Transverse colon (tissue), 3 donors: Measurements from ENCODE around the gene SFXN1.
A peak's percentile ranks its signal among the peaks of the same experiment; 100 is the strongest.

Source experiments
- POLR2A ChIP-seq: fragments of 450-650 bp; IDR thresholded peaks from one replicate; pipeline ENCODE4 v1.6.1; 2016; ENCODE audit warnings: antibody characterized with exemption, mild to moderate bottlenecking, moderate library complexity
- POLR2AphosphoS5 ChIP-seq, 3 donors: sonication (generic); formaldehyde crosslinking; IDR thresholded peaks; one replicate each; pipeline ENCODE4 v1.6.1; 2016; ENCODE audit warnings: antibody characterized with exemption in 3 of 3

DNA sequence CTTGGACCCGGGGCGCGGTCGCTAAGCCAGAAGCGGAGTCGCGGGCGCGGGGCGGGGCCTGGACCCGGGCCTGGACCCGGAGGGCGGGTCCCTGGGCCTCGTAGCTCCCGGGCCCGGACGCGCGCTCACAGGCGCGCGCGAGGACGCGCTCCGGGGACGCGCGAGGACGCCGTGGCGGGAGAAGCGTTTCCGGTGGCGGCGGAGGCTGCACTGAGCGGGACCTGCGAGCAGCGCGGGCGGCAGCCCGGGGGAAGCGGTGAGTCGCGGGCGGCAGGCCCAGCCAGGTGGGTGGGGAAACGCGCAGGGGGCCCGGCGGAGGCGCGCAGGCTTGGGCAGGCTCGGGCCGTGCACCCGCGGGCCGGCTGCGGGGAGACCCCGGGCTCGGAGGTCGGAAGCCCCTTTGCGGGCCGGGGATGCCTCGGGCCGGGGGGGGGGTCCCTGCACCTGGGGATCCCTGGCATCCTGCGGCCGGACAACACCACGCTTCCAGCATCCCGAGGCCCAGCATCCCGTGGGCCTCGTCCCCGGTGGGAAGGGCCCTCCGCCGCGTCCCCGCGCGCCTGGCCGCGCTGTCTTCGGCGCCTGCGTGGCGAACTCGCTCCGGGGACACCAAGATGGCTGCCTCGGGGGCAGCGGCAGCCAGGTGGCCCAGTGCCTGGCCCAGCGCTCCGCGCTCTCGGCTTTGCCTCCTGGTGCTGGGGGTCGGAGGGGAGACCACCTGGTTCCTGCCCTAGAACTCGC is at the start of gene SFXN1:
- peak; percentile 40 to 82 (median 81) for TF ChIP-seq POLR2AphosphoS5 (IDR thresholded peaks at IDR 0.05)
- no peak for TF ChIP-seq POLR2A
